ENCODE measurements around the gene ATXN7L1.
A peak's percentile ranks its signal among the peaks of the same experiment; 100 is the strongest.
"Not testable (repeated sequence)": the region's sequence is repeated elsewhere in the genome, so short reads cannot be mapped to it uniquely, and the experiment has no call there.

ATXN7L1 gene

GRCh38 chr7:105743351-105744090, 132.9 kb downstream of the ATXN7L1 start:
- DNase-seq (ENCODE audit: low spot score): no peak

- DNase-seq (ENCODE audit: low spot score): no peak
Observed at GRCh38 chr7:105742787-105743186, 133.6 kb downstream of the ATXN7L1 start.

- DNase-seq (ENCODE audit: low spot score): no peak
Observed at GRCh38 chr7:105741982-105742381, 134.4 kb downstream of the ATXN7L1 start.

GRCh38 chr7:105738133-105738532, 138.3 kb downstream of the ATXN7L1 start:
- peak; percentile 26 for DNase-seq (ENCODE audit: low spot score)

- DNase-seq (ENCODE audit: low spot score): no peak
Observed at GRCh38 chr7:105734233-105734632, 142.2 kb downstream of the ATXN7L1 start.

- no peak for DNase-seq (ENCODE audit: low spot score)
Observed at GRCh38 chr7:105731042-105731441, 145.4 kb downstream of the ATXN7L1 start.

GRCh38 chr7:105728028-105728427, 148.4 kb downstream of the ATXN7L1 start:
- DNase-seq (ENCODE audit: low spot score): no peak

GRCh38 chr7:105724688-105725087, 151.7 kb downstream of the ATXN7L1 start:
- no peak for DNase-seq (ENCODE audit: low spot score)

GRCh38 chr7:105723572-105723971, 152.8 kb downstream of the ATXN7L1 start:
- no peak for DNase-seq (ENCODE audit: low spot score)

- no peak for DNase-seq (ENCODE audit: low spot score)
Observed at GRCh38 chr7:105721571-105722104, 154.8 kb downstream of the ATXN7L1 start.

GRCh38 chr7:105719919-105720318, 156.5 kb downstream of the ATXN7L1 start:
- DNase-seq (ENCODE audit: low spot score): no peak

GRCh38 chr7:105719395-105719794, 157.0 kb downstream of the ATXN7L1 start:
- no peak for DNase-seq (ENCODE audit: low spot score)

GRCh38 chr7:105718511-105718925, 157.9 kb downstream of the ATXN7L1 start:
- DNase-seq (ENCODE audit: low spot score): no peak

GRCh38 chr7:105715528-105715927, 160.9 kb downstream of the ATXN7L1 start:
- DNase-seq (ENCODE audit: low spot score): no peak

- no peak for DNase-seq (ENCODE audit: low spot score)
Observed at GRCh38 chr7:105713488-105714465, 162.6 kb downstream of the ATXN7L1 start.

GRCh38 chr7:105712877-105713276, 163.5 kb downstream of the ATXN7L1 start:
- DNase-seq (ENCODE audit: low spot score): no peak

- DNase-seq (ENCODE audit: low spot score): no peak
Observed at GRCh38 chr7:105711726-105712402, 164.5 kb downstream of the ATXN7L1 start.

GRCh38 chr7:105710720-105711119, 165.7 kb downstream of the ATXN7L1 start:
- DNase-seq (ENCODE audit: low spot score): not testable (repeated sequence)

- no peak for DNase-seq (ENCODE audit: low spot score)
Observed at GRCh38 chr7:105708763-105709080, 167.7 kb downstream of the ATXN7L1 start.

- DNase-seq (ENCODE audit: low spot score): no peak
Observed at GRCh38 chr7:105707967-105708762, 168.2 kb downstream of the ATXN7L1 start.

GRCh38 chr7:105707381-105707780, 169.0 kb downstream of the ATXN7L1 start:
- DNase-seq (ENCODE audit: low spot score): no peak

All from SW480 (cell line).